Non-pigmented ciliary epithelial cell (primary cell): ENCODE results near the gene YY1.
A peak's percentile ranks its signal among the peaks of the same experiment; 100 is the strongest.
"Not testable (repeated sequence)": the region's sequence is repeated elsewhere in the genome, so short reads cannot be mapped to it uniquely, and the experiment has no call there.

Source experiments
- DNase-seq: peaks from one replicate; pipeline ENCODE4 v3.0.0-alpha.2; 2010; ENCODE audit warnings: low read depth

Gene YY1

DNA sequence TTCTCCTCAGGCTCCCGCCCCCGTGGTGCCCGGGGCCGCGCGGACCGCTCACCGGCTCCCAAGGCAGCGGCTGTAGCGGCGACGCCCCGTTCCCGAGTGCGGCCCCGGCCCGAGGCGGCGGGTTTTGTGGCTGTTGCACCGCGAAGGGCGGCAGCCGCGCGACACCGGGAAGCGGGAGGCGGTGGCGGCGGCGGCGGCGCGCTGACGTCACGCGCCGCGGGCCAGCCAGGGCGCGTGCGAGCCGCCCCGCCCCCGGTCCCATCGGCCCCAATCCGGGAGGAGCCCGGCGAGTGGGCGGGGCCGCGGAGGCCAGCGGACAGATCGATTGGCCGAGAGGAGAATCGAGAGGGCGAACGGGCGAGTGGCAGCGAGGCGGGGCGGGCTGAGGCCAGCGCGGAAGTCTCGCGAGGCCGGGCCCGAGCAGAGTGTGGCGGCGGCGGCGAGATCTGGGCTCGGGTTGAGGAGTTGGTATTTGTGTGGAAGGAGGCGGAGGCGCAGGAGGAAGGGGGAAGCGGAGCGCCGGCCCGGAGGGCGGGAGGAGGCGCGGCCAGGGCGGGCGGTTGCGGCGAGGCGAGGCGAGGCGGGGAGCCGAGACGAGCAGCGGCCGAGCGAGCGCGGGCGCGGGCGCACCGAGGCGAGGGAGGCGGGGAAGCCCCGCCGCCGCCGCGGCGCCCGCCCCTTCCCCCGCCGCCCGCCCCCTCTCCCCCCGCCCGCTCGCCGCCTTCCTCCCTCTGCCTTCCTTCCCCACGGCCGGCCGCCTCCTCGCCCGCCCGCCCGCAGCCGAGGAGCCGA, at the start of gene YY1:
Gene YY1 (plus strand): TSS at position 726 of the 792 bp plus-strand sequence. CDS start 101 bp downstream, outside the sequence.
- peak; percentile 75 for DNase-seq

DNA sequence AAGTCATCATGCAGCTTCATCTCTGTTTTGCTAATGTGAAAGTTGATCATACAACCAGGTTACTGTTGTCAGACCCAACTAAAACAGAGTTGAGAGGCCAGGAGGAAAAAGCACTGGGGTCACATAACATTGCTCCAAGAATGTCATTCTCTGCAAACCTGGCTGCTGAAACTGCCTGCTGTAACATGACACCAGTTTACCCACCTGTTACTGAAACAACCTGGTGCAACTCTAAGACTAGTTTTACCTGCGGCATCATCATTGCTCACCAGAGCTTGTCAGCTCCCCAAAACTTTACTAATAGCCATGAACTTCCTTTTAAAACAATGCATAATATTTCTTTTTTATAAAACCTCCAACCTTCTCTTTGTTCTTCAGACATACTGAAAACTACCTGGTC, 48.8 kb upstream of the YY1 start:
- DNase-seq: no peak

DNA sequence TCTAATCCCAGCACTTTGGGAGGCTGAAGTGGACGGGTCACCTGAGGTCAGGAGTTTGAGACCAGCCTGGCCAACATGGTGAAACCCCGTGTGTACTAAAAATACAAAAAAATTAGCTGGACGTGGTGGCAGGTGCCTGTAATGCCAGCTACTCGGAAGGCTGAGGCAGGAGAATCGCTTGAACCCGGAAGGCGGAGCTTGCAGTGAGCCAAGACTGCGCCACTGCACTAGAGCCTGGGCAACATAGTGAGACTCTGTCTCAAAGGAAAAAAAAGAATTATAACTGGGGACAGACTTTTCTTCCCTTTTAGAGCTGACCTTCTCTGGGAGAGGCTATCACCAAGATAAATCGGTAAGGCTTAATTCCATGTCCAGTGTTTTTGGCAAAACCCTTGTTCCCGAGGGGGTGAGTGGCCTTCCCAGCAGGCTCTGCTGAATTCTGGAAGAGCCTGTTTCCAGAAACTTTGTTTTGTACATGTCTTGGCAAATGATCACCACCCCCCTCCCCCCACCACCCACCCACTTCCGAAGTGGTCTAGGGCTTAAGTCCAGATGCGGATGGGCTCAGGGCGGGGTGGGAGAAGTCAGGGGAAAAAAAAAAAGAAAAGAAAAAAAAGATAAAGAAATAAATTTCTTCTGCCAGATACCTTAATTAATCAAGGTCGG, 47.2 kb upstream of the YY1 start:
- no peak for DNase-seq

DNA sequence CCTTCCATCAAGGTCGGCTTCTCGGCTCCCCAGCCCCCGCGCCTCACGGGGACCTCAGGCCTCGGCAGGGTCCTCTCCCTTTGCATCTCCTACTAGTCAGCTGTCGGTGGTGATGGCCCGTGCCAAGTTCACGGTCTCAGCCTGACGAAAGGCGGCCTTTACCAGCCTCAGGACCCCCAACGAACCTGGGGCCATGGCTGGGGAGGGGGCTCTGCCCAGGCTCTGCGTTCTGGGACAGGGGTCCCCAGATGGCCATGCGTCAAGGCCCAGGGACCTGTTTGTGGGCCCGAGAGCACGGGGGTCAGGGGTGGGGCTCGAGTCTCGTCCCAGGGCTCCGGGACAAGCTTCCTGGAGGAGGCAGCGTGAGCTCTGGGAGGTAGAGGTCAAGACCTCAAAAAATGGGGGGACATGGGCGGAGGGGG, 46.7 kb upstream of the YY1 start:
- no peak for DNase-seq

DNA sequence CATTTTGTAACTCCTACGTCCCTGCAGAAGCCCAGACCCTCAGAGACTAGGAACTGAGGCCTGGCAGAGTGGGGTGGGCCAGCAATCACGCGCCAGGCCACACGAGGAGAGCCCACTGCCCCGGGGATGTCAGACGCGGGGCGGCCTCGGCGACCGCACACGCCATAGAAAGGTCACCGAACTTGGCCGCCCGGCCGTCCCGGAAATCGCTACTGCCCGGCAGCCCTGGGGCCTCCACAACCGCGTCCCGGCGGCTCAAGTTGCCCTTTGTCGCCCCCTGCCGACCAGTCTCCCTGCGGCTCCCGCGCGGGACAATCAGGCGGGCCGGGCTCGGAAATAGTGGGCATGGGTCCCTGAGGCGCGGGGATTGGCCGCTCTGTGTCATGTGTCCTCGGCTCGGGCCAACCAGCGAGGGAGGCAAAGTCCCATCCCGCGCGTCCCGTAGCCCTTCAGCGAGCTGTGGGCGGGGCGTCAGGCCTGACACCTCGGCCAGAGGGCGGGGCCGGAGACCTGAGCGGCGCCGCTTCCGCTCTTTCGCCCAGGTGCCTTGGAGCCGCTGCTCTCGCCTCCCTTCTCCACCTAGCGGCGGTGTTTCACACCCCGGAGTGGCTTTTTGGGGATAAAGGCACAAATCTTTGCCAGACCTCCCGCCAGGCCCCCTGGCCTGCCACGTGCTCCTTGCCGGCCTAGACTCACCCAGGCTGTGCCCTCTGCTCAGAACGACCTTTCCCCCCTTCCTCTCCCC, 46.1 kb upstream of the YY1 start:
- DNase-seq: peak; percentile 79

DNA sequence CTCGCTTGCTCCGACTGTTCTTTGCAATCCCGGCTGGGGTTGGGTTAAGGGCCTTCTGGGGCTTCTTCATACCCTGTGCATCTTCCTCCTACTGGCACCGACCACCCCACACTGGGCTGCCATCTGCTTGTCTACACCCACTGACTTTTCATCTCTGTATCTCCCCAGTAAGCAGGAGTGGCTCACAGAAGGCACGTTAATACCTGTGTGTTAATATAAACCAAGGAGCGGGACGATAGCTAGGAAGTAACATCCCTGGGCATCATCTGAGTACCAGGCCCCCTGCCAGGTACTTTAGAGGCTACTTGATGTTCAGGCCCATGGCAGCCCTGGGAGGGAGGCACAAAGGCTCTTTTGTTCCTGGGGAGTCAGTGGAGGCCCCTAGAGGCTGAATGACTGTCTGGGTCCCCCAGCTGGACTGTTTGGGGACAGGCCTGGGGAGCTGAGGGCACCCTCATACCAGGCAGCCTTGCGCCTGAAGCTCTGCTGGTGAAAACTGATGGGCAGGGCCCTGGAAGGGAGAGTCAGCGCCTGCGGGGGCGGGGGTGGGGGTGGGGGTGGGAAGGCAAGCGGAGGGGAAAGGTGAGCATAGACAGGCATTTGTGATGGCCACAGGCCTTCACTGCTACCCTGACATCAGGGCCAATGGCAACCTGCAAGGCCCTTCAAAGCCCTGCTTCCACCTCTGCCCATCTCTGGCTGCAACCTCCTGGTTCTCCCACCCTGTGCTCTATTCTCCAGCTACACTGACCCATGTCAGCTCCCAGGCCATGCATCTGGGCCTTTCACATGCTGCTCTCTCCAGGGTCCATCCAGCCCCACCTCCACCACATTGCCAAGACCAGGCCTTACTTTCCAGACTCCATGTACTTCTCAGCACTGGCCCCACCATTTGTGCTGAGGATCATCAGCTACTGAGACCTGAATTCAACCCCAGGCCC, 45.3 kb upstream of the YY1 start:
- DNase-seq: no peak

DNA sequence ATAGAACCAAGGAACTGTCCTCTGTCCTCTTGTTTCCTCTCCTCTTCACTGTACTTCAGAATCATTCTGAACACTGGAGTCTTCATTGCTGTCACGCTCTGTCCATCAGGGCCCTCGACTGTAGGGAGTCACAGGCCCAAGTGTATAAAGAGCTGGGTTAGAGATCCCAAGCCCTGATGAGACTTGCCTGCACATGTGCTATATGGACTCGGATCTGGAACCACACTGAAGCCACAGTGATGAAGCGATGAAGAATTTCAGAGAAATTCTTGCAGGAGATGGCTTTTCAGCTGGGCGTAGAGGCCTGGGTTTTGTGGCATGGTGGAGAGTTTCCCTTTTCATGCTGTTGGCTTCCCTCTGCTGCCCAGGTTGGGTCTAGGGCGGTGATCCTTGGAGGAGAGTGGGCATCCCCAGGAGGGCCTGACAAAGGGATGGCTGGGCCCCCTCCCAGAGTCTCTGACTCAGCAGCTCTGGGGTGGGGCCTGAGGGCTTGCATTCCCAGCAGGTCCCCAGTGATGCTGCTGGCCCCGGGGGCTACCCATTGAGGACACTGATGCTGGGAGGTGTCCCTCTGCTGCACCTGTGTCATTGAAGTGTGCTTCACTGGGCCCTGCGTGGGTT, 39.6 kb upstream of the YY1 start:
- DNase-seq: no peak

DNA sequence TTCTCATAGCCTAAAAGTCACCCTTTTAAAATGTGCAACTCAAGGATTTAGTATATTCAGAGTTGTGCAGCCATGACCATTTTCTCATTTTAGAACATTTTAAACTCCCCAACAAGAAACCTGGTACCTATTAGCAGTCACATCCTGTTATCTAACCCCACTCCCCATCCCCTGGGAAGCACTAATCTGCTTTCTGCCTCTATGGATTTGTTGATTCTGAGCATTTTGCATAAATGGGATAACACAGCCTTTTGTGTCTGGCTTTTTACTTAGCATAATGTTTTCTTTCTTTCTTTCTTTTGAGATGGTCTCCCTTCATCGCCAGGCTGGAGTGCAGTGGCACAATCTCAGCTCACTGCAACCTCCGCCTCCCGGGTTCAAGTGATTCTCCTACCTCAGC, 38.6 kb upstream of the YY1 start:
- DNase-seq: no peak

DNA sequence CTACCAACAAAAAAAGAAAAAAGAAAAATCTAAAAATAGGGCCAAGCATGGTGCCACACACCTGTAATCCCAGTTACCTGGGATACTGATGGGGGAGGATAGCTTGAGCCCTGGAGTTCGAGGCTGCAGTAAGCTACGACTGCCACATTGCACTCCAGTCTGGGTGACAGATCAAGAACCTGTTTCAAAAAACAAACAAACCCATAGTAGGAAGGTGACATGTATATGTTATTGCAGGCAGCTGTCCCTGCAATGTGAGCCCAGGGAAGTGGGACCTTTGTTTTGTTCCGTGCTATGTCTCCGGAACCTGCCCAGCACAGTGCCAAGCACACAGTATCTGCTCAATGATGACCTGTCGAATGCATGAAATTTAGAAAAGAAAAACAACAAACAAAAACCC, 37.2 kb upstream of the YY1 start:
- DNase-seq: no peak

DNA sequence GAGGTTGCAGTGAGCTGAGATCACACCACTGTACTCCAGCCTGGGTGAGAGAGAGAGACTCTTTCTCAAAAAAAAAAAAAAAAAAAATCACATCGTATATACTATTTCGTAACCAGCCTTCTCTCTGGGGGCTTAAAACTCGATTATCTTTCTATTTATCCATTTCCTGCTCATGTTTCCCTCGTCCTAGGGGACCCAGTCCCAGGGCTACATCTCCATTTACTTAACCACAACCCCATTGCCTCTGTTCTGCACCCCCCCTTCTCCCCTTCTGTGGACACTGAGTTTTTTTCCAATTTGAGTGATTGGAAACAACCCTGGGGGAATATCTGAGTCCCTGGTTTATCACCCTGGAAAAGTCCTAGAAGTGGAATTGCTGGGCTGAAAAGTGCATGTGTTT, 36.2 kb upstream of the YY1 start:
- DNase-seq: no peak

DNA sequence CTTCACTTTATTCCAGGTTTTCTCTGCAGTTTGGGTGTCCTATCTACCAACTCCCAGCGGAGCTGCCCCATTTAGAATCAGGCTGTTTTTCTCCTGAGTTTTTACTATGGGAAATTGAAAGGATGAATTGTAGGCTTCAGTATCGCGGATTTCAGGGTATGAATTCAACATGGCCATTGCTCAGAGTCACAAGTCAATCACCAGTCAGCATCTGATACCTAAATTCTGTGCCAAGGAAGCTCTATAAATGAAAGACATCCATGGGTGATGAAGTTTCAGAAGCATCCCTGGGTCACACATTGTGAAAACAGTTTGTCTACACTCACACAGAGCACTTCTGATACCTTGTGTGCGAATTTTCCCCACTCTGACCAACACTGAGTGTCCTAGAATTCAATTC, 35.8 kb upstream of the YY1 start:
- DNase-seq: no peak

DNA sequence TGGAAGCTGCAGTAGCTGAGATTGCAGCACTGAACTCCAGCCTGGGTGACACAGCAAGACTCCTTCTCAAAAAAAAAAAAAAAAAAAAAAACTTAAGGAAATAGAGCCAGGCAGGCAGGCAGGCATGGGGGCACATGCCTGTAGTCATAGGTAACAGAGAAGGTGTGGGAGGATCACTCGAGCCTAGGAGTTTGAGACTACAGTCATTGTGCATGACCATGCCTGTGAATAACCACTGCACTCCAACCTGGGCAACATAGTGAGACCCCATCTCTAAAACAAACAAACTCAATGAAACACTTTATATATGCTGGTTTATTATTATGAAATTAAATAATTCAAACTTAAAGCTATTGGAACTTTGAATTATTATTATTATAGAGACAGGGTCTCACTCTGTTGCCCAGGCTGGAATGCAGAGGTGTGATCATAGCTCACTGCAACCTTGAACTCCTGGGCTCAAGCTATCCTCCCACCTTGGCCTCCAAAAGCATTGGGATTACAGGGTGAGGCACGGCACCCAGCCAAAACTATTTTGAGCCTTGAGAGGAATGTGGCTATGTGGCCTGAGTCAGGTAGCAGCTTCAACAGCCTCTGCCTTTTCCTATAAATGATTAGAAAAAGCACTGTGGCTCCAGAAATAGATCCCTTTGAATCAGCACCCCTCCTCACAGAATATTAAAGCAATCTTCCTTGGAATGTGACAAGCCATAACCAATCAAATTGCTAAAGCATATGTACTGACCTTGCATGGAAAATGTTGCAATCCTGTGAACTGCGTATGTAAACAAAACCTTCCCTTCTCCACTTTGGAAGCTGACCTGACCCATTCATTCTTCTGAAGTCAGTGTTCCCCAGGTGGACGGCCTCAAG, 34.7 kb upstream of the YY1 start:
- no peak for DNase-seq

DNA sequence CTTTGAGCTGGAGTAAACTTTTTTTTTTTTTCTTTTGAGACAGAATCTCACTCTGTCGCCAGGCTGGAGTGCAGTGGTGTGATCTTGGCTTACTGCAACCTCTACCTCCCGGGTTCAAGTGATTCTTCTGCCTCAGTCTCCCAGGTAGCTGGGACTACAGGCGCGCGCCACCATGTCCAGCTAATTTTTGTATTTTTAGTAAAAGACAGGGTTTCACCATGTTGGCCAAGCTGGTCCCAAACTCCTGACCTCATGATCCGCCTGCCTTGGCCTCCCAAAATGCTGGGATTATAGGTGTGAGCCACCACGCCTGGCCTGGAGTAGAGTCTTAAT, 34.1 kb upstream of the YY1 start:
- not testable (repeated sequence) for DNase-seq

DNA sequence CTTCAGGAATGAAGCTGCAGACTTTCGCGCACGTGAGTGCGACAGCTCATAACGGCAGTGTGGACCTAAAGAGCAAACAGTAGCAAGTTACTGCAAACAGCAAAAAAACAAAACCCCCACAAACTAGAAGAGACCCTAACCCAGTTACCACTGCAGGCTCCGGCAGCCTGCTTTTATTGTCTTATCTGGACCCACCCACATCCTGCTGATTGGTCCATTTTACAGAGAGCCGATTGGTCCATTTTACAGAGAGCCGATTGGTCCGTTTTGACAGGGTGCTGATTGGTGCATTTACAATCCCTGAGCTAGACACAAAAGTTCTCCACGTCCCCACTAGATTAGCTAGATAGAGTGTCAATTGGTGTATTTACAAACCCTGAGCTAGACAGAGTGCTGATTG, 31.4 kb upstream of the YY1 start:
- DNase-seq: not testable (repeated sequence)

DNA sequence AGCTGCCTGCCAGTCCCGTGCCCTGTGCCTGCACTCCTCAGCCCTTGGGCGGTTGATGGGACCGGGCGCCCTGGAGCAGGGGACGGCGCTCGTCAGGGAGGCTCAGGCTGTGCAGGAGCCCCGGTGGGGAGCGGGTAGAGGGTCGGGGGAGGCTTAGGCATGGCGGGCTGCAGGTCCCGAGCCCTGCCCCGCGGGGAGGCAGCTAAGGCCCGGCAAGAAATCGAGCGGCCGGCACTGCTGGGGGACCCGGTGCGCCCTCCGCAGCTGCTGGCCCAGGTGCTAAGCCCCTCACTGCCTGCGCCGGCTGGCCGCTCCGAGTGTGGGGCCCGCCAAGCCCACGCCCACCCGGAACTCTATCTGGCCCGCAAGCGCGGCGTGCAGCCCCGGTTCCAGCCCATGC, 30.8 kb upstream of the YY1 start:
- DNase-seq: not testable (repeated sequence)

DNA sequence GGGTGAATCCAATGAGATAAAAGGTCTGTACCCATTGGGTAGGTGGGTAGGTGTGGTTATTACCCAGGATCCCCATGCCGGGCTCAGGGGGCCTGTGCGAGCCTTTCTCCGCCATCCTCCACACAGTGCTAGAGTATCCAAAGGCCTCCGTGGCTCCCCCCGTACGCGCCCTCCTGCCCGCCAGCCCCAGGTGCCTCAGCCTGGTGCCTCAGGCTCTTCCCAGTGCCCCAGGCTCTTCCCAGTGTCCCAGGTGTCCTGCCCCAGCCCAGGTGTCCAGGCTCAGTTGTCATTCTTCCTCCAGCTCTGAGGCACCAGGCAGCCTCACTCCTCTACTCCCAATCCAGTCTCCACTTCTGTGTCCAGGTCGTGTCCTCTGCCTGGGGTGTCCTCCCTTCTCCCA, 27.6 kb upstream of the YY1 start:
- DNase-seq: no peak

DNA sequence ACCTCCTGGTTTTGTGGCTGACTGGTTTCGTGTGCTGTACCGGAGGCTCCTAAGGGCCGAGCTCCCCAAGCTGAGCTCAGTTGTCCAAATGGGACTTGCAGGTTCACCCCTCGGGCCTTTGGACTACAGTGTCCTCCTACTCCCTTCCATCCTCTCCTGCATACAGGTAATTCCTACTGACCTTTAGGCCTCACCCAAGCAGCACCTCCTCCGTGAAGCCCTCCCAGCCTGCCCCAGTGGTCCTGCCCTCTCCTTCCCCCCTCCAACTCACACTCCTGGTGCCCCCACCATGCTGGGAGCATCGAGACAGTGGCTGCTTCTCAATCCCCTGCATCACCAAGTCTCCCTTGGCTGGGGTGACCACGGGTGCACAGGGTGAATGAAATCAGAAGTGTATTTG, 27.1 kb upstream of the YY1 start:
- no peak for DNase-seq

DNA sequence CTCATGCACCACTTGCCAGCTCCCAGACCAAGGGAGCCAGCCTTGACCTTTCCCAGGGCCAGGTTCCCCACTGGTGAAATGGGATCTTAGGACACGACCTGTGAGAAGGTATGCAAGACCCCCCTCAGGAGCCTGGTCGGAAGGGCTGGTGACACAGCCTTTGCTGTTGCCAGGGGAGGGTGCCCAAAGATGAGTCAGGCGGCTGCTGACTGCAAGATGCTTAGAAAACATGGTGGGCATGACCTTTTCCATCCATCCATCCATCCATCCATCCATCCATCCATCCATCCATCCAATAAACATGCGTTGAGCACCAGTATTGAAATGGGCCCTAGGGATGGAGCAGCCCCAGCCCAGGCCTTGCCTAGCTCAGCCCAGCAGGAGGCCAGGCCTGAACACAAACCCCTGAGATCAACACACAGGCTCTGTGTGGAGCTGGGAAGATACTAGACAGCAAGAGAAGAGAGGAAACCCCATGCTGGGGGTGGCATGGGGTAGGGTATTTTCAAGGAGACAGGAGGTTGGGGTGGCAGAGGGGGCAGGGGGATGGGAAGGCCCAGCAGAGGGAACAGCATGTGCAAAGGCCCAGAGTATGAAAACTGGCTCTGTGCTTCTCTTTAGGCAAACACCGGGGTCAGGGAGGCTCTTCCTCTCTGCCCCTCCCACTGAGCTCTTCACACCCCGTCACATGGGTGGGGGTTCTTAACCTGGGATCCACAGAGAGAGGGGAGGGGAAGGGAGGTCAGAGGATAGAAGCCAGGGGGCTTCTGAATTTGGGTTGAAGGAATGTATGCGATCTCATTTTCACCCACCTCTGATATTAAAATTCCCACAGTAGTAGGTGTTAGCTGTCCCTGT, 26.2 kb upstream of the YY1 start:
- DNase-seq: no peak

DNA sequence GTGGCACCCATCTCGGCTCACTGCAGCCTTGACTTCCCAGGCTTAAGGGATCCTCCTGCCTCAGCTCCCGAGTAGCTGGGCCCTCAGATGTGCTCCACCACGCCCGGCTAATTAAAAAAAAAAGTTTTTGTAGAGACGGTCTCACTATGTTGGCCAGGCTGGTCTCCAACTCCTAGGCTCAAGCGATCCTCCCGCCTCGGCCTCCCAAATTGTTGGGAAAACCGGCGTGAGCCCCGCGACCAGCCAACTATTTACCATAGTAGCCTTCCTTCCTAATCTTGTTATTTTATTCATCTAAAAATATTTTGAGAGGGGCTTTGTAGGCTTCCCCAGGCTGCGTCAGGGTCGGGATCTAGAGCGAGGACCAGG, 25.4 kb upstream of the YY1 start:
- DNase-seq: no peak
